GM13976 (cell line): ENCODE data around the gene ZBTB7B.

Source experiments
- DNase-seq: peaks from one replicate; pipeline ENCODE4 v3.0.0; 2012; ENCODE audit warnings: low spot score
- in situ Hi-C: fragments of 300-500 bp; cut with MboI; formaldehyde crosslinking; loops from one replicate; pipeline ENCODE4 v1.12.0; 2022; ENCODE audit warnings: low sequenced_read_pairs, mixed read lengths, inconsistent platforms; ENCODE audit not compliant: unreplicated experiment
- TF ChIP-seq, protein P1 (sequence below): IDR thresholded peaks from 2 replicates; pipeline ENCODE4 v1.5.1; 2012; ENCODE audit warnings: borderline replicate concordance, mild to moderate bottlenecking; ENCODE audit not compliant: insufficient read depth; ENCODE audit errors: extremely low read depth, missing control alignments, control extremely low read depth

Gene ZBTB7B

DNA sequence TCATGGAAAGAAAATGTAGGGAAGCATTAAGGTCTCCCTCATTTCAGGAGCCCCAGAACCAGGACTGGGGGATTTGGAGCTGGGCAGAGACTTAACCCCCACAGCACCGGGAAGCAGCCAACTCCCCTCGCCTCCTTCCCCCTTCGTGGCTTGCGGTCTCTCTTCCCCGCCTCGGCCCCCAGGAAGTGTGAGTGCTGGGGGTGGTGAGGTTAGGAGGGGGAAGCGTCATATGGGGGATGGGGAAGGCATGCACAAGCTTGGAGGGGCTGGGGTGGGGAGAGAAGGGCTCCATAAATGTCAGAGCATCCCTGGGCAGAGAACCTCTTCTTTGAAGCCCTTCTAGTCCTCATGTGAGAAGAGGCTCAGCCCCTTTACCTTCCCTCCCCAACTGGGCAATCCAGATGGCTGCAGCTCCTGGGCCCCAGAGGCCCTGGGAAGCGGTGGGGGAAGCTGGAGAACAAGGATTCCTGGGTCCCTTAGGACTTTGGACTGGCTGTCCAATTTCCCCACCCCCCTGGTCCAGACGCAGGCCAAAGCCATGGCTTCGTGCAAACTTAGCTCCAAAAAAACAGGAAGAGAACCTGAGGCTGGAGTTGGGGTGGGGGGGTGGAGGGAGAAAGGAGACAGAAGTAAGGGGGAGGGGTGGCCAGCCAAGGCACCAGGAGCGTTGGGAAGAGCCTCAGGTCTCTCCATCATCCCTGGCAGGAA is 7.8 kb downstream of the ZBTB7B start:
- TF ChIP-seq, protein P1, sequence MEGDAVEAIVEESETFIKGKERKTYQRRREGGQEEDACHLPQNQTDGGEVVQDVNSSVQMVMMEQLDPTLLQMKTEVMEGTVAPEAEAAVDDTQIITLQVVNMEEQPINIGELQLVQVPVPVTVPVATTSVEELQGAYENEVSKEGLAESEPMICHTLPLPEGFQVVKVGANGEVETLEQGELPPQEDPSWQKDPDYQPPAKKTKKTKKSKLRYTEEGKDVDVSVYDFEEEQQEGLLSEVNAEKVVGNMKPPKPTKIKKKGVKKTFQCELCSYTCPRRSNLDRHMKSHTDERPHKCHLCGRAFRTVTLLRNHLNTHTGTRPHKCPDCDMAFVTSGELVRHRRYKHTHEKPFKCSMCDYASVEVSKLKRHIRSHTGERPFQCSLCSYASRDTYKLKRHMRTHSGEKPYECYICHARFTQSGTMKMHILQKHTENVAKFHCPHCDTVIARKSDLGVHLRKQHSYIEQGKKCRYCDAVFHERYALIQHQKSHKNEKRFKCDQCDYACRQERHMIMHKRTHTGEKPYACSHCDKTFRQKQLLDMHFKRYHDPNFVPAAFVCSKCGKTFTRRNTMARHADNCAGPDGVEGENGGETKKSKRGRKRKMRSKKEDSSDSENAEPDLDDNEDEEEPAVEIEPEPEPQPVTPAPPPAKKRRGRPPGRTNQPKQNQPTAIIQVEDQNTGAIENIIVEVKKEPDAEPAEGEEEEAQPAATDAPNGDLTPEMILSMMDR: no peak
- DNase-seq: no peak
- in situ Hi-C loops: no loop called here

DNA sequence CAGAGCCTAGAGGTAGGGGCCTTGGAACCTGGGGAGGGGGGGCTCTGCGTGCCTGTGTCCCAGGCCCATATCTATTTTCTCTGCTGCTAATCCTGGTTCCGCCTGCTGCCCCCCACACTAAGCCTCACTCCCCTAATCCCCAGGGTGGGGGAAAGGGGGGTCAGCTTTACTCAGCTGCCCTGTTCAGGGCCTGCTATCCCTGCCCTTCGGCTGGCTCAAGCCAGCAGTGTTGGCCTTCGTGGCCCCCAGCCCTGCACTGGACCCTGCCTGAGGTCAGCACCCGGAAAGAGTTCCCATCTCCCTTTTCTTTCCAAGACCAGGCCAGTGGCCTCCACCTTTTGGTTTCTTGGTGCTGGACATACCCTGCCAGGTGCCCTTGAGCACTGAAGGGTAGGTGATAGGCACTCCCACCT is 8.4 kb downstream of the ZBTB7B start:
- in situ Hi-C loops: no loop called here
- TF ChIP-seq, protein P1: no peak
- no peak for DNase-seq

DNA sequence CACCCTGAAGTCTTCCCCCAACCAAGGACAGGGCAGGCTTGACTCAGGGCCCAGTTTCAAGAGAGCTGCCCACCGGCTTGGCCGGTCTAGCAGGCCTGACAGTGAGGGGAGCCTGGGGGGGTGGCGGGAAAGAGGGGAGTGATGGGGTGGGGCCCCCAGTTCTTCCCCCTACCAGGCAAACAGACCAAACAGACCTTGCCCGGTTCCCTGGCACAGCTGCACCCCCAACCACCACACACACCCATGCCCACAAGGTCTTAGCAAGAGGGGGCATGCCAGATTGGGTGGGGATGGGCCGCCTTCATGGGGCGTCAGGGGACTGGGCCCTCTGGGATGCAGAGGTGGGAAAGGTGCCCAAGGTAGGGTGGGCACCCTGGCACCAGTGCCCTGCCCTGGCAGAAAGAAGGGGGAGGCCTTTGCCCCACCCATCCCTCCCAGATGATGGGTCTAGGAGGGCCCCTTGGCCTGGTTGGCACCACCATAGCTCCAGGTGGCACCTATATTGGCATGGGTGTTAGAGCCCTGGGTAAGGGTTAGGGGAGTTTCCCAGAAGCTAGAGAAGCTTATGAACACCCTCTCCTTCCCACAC is 8.9 kb downstream of the ZBTB7B start:
- in situ Hi-C loops: no loop called here
- TF ChIP-seq, protein P1: no peak
- no peak for DNase-seq

DNA sequence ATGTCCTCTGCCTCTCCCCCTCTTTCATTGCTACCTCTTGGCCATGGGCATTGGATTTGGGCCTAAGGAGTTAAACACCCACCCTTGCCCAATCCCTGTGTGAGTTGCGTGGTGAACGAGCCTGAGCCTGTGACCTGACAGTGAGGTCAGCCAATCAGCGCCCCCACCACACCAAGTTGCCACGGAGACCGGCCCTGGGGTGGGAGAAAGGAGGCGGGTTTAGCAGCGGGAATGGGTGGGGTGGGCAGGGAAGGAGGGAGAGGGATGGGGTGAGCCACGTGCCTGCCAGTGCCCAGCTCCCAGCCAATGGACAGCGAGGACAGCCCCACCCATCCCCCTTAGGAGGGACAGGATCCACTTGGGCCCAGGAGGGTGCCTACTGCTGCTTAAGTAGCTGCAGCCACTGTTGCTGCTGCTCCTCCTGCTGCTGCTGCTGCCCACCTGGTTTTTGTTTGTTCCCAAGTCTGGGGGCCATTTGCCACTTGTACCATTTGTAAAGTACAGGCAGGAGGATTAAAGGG is 9.5 kb downstream of the ZBTB7B start:
- in situ Hi-C loops: no loop called here
- DNase-seq: no peak
- TF ChIP-seq, protein P1: no peak

DNA sequence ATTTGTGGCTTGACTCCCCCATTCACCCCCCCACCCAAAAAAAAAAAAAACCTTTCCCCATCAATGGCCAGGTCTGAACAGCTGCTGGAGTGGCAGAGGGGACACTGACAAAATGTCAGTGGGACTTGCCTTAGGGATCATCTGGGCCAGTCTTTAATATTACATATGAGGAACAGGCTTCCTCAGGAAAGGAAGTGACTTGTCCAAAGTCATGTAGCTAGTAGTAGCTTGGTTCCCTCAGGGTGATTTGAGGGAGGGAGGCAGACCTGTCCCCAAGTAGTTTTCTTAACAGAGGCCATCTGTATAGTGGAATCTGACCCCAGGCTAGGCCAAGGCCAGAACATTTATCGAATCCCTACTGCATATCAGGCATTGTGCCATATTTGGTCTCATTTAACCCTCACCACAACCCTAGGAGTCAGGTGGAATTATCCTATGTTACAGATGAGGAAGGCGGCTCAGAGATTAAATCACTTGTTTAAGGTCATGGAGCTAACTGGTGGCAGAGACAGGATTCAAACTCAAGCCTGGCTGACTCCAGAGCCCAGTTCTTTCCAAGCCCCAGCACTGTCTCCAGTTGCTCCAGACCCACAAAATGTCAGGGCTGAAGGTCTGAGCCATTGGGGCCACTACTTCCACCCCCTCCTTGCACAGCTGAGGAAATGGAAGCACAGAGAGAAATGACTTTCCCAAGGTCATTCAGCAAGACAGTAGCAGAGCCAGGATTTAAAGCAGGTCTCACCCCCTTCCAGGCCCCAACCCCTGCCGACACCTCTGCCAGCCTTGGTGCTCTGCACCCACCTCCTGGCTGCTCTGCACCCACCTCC is 10.4 kb downstream of the ZBTB7B start:
- no peak for DNase-seq
- TF ChIP-seq, protein P1: no peak
- in situ Hi-C loops: no loop called here

DNA sequence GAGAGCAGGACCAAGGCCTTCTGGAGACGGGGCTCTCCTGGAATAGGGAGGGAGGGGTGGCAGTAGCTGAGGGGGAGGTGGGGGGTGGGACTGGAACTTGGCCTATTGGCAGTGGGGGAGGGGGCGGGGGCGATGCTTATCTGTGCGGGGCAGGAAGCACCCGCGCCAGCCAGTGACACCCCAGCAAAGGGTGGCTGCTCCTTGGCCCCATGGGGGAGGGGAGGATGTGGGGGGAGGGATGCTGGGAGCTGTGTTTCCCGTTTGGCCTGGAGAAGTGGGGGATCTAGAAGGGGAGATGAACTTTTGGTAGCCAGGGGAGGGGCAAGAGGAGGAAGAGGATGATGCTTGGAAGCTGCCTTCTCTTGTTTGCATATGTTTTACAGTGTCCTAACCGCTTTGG is 11.0 kb downstream of the ZBTB7B start:
- in situ Hi-C loops: no loop called here
- DNase-seq: no peak
- TF ChIP-seq, protein P1: no peak
